Activated naive CD8-positive, alpha-beta T cell treated with anti-CD3 and anti-CD28 coated beads, Interleukin-2, amount 50 U/mL, for 16 hours (primary cell): ENCODE measurements around the gene CD244.
A peak's percentile ranks its signal among the peaks of the same experiment; 100 is the strongest.

ENCODE experiments used
- DNase-seq: peaks from one replicate; pipeline ENCODE4 v3.0.0-alpha.2; 2020; ENCODE audit warnings: low read depth, low spot score

The CD244 gene

DNA sequence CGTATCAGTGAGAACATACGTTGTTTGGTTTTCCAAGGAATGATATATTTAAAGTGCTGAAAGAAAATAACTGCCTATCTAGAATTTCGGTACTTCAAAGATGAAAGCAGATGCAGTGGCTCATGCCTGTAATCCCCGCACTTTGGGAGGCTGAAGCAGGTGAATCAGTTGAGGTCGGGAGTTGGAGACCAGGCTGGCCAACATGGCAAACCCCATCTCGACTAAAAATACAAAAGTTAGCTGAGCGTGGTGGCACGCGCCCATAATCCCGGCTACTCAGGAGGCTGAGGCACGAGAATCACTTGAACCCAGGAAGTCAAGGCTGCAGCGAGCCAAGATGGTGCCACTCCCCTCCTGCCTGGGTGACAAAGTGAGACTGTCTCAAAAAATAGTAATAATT lies 16.4 kb downstream of the CD244 start:
- no peak for DNase-seq

DNA sequence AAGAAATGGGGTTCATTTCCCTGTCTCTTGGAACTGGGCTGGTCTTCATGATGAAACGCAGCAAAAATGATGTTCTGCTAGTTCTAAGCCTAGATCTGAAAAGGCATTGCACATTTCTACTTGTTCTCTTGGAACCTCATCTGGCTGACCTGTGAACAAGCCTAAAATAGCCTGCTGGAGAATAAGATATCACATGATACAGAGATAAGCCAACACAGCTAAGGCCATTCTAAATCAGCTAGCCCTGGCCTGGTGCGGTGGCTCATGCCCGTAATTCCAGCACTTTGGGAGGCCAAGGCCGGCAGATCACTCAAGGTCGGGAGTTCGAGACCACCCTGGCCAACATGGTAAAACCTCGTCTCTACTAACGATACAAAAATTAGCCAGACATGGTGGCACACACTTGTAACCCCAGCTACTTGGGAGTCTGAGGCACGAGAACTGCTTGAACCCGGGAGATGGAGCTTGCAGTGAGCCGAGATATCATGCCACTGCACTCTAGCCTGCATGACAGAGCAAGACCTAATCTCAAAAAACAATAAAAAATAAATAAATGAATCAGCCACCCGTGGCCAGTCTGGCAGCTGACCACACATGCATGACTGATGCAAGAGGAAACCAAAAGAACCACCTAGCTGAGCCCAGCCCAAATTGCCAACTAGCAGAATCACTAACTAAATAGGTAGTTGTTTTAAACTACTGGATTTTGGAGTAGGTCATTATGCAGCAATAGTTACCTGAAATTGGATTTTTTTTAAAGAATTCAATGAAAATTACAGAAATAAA lies 18.0 kb downstream of the CD244 start:
- DNase-seq, result no peak

DNA sequence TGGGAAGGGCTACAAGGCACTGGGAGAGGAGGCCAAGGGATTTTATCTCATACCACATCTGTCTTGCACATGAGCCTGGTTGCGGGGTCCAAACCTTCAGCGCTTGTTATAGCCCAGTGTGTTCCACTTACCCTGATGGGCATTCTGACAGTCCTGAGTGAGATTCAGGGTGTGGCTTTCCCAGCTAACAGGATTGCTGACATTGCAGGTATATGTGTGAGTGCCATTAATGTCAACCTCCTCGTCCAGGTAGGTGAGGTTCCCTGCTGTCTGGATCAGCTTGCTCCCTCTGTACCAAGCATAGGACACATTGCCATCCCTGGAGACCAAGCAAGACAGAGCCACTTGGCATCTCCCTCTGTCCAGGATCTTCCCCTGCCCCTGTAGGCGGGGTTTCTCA lies 21.6 kb downstream of the CD244 start:
- no peak for DNase-seq

DNA sequence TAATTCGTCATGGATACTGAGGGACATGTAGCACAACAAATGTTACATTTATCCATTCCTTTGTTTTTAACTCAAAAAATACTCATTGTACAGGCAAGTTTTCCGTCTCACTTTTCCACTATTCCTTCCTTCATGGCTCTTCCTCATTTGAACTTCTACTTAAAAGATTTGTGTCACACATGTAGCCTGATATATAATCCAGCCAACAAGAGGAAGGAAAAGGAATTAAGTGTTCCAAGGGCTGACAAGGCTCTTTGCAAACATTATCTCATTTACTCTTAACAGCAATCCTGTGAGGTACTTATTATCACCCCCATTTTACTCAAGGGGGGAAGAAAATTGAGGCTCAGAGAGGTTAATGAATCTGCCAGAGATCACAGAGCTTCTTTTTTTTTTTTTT lies 22.9 kb downstream of the CD244 start:
- DNase-seq, result no peak

DNA sequence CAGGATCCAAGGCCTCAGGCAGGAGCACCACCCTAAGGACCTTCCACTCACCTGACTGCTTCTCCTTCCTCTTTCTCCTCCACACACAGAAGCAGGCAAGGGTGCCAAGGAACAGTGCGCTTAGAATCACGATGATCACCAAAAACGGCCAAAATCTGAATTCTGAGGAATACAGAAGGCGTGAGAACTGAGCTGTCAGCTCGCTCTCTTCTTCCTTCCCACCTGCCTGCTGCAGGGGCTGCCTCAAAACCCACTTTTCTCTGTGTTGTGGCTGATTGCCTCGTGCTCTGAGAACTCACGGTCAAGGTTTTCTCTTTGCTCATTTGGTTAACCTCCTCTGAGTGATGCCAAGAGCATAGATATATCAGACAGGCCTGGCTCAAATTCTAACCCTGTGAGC lies 23.8 kb downstream of the CD244 start:
- no peak for DNase-seq

DNA sequence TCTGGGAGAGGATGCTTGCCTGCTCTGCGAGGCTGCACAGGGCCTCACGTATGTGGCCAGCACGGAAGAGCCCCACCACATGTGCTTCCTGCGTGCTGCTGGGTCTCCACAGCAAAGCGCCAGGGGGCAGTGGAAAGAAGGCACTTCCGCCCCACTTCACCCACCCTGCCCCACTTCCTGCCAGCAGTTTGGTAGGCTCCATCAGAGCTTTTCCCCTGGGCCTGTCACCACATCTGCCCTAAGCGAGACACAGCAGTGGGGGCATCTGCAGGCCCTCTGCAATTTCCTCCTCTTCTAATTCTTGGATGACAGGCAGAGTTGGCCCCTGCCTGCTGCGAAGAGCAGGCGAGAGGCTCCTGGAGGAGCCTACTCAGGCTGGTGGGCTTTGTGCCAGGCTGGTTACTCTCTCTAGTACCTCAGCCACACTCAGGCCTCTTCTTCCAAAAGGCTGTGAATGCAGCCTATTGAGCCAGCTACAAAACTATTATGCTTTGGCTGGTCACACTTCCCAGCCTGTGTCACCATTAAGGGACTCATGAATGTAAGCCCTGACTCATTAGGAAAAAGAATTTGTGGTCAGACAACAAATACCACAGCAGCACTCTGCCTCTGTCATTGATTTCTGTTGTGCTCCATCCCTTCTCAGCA lies 25.0 kb downstream of the CD244 start:
- peak; percentile 55 for DNase-seq

DNA sequence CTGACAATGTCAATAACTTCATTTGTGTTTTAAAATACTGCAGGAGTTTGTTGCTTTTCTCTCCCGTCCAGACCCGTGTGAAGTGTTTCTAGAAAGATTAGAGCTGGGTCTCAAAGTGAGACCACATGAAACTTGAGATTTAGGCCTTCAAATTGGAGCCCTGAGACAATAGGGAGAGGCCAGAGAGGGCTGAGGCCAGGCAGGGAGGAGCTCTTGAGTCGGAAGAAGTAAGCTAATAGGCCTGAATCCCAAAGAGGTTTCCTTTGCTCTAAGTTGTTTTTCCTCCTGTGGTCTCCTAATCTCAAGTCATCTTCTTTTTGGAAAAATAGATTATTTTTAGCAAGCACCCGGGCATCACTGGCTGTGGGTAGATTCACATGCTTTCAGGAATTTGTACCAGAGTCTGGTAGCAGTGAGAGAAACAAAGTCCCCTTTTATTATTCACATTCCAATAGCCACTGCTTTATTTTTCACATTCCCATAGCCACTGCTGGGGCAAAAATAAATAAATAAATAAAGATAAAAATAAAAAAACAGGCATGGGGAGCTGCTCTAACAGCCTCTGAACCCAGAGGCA lies 25.6 kb downstream of the CD244 start:
- DNase-seq, result no peak

DNA sequence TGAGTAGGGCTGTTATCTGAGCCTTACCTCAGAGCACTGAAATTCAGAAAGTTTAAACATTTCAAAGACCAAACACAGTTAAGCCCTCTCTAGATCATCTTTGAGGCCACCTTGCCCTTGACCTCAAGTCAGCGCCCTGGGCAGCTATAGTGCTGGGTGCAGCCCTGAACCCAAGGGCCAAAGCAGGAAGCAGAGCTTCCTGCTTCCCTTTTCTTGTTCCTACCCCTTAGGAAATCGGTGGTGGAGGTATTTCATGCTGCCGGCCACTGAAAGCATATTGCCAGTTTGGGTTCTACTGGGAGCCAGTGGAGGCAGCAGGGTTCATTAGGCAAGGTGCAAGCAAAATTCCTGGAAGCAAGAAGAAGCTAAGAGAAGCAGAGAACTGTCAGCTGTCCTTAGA lies 26.1 kb downstream of the CD244 start:
- no peak for DNase-seq

DNA sequence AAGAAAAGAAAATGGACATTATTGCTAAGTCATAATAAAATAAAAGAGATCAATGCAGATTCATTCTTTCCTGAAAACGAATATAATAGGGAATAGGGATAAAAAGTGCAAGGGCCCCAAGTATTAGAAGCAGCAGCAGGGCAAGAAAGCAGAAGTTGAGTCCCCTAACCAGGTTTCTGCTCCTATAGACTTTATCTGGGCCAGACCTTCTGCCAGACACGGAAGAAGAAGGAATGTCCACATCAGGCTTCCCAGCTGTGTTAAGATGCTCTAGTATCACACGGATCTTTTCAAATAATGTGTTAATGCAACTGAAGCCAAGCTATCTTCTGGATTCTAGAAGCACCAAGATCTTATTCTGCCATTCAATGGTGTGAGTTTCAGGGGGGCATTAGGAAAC lies 26.9 kb downstream of the CD244 start:
- no peak for DNase-seq

DNA sequence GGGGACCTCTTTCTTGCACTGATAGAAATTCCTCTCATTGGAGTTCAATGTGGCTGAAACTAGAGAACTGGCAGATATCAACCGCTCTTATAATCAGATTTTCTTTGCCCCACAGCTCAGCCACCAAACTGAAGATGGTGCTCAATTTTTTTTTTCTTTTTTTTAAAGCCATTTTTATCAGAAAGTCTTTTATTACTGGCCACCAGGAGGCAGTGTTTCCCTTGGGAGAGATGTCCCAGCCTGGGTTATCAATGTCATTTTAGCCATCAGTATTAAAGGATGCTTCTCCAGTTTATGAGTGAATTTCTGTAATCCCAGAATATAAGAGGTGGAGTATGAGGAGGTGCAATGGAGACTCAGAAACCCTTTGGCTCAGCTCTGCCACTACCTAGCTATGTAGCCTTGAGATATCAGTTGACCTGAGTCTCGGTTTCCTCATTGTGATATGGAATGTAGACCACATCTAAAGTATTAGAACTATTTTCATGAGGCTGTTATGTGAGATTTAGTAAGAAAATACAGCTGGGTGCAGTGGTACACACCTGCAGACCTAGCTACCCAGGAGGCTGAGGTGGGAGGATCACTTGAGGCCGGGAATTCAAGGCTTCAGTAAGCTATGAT lies 27.6 kb downstream of the CD244 start:
- DNase-seq, result no peak

DNA sequence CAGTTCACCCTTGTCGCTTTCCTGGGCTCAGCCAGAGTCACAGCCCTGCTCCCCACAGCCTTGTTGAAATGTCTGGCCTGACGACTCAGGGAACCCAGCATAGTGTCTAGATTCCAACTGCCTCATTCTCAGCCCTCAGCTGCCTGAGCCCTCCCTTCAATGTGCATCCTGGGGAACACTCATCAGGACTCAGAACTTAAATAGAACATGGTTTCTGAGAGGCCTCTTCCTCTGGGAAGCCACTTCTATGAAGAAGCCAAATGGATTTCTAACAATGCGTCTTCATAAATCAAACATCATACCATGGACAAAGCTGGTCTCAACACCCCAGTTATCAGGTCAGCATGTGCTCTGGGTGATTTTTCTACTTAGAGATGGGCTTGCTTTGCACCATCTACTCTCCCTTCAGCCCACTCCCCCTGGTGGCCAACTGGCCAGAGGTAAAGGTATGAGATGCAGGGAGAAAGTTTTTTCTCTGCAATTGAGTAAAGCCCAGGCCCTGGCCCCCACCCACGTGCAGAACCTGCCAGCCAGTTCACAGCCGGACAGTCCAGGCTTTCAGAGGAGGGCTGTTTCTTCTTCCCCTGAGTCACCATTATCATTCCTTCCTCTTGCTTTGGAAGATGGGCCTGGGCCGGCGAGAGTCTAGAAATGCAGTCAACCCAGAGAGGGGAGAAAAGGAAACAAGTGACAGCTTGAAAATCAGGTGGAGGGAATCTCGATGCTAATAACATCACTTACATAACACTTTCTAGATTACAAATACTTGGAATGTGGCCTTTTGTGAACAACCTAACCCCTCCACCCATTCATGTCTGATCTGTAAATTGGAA lies 32.1 kb downstream of the CD244 start:
- peak; percentile 75 for DNase-seq

DNA sequence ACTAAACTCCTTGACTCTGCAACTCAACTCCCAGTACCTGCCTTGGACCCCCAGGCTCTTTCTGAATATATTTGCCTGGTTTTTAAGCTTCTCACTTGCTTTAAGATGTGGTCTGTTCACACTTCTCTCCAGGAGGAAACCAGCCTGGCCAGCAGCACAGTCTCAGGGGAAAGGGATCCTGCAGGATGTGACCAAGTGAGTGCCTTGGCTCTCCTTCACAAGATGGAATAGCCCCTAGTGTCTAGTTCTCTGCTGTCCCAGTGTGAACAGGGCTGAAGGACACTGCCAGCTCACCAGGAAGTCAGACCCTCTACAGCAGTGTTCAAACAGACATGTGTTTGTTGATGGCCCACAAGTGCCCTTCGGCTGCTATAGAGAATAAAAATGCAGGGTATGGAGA lies 32.9 kb downstream of the CD244 start:
- DNase-seq, result no peak

DNA sequence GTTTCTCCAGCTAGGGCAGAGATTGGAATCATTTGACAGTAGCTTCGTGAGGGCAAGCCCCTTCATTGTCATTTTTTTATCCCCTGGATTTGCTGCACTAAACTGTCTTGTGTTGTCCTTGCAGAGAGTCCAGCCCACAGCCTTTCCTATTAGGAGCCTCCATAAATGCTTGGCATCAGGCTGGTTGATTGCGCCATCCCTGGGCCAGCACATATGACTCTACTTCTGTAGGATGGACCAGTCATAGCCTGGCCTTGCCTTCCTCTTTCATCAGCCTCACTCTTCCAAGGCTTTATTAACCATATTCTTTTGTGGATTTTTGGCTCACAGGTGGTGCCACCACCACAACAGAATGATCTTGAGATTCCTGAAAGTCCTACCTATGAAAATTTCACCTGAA lies 35.3 kb downstream of the CD244 start:
- DNase-seq, result no peak

DNA sequence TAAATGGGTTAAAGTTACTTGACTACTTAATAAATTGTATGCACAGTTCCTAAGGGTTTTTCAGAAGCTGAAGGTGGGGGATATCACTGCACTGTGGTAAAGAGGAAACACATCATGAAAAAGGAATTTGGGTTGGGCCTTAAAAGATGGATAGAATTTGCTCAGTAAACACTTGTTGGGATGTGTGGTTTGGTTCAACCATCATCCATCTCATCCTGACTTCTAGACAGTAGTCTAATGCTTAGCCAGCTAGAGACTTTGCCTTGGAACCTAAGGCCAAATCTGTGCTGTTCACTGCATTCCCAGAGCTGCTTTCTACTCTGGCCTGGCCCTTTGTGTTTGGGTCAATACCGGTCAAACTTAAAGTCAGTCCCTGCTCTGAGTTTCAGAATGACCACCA lies 36.1 kb downstream of the CD244 start:
- no peak for DNase-seq

DNA sequence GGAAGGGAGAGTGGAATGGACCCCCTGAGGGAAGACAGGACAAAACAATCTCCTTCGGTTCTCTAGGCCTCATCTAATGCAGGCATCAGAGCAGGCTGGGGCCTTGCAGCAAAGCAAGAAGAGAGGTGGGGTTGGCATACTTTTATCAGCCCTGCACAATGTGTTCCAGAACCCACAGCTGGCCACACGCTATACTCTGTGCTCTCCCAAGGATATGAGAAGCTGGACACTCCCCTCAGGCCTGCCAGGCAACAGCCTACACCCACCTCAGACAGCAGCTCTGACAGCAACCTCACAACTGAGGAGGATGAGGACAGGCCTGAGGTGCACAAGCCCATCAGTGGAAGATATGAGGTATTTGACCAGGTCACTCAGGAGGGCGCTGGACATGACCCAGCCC lies 39.4 kb downstream of the CD244 start:
- DNase-seq, result no peak

DNA sequence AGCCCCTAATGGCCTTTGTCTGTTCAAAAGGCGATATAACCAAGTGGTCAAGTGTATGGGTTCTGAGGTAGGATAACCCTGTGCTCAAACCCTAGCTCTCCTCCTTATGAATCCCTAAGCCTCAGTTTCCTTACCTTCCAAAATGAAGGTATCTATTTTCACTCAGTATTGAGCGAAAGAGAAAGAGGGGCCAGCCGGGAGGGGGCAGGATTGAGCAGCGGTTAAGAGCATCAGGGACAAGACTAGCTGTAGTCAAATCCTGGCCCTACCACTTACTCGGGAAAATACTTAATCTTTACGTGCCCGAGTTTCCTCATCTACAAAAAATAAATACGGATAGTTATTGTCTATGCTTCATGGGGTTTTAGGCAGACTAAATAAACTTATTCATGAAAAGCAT lies 41.1 kb downstream of the CD244 start:
- DNase-seq, result no peak

DNA sequence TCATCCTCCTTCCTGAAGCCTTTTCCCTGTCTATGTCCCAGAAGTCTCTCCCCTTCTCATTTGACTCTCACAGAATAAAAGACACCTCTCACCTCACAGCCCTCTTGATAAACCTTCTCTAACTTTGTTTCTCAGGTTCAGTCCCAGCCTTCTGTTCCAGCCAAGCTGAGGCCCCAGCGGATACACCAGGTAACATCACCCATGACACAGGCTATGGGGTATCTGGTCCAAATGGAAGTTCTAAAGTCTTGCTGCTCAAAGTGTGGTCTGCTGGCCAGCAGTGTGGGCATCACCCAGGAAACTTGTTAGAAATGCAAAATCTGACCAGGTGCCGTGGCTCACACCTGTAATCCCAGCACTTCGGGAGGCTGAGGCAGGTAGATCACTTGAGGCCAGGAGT lies 43.5 kb downstream of the CD244 start:
- DNase-seq, result no peak

DNA sequence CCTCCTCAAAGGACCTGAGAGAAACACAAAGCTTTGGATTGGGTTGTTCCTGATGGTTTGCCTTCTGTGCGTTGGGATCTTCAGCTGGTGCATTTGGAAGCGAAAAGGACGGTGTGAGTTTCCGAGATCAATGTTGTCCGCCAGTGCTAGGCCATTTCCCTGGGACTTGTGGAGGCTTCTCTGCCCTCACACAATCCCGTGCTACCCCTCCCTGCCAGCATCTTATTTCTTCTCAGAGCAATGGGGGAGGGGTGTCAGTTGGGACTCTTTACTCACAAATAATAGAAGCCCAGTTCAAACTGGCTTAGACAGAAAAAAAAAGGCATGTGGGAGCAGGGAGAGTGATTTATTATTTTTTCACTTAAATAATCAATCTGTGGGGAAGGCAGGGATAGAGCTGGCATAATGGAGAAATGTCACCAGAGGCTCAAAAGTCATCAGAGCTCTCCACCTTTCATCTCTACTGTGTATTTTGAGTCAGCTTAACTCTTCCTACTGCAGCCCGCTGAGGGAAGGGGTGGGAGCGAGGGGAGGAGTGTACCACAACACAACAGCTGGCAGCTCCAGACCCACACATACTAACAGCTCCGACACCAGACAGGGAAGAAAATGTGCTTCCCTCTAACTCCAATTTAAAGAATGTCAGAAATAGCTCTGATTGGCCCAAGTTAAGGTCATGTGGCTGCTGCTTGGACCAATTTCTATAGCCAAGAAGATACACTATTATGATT lies 44.3 kb downstream of the CD244 start:
- no peak for DNase-seq

DNA sequence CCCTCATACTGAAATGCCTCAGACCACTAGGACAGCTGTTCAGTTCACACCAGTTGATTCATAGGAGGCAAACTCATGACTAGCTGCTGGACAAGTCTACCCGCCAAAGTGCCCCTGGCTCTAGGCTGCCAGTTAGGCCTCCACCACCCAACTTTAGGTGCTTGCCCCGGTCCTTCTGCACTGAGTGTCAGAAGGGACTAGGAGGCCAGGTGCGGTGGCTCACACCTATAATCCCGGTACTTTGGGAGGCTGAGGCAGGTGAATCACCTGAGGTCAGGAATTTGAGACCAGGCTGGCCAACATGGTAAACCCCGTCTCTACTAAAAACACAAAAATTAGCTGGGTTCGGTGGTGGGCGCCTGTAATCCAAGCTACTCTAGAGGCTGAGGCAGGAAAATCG lies 47.8 kb downstream of the CD244 start:
- DNase-seq, result no peak

DNA sequence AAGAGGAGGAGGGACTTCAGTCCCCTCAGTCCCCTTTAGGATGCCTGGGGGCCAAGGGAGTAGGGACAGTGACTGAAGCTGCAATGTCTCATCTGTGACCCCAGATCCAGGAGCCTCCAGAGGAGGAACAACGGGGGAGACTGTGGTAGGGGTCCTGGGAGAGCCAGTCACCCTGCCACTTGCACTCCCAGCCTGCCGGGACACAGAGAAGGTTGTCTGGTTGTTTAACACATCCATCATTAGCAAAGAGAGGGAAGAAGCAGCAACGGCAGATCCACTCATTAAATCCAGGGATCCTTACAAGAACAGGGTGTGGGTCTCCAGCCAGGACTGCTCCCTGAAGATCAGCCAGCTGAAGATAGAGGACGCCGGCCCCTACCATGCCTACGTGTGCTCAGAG lies 48.4 kb downstream of the CD244 start:
- no peak for DNase-seq

DNA sequence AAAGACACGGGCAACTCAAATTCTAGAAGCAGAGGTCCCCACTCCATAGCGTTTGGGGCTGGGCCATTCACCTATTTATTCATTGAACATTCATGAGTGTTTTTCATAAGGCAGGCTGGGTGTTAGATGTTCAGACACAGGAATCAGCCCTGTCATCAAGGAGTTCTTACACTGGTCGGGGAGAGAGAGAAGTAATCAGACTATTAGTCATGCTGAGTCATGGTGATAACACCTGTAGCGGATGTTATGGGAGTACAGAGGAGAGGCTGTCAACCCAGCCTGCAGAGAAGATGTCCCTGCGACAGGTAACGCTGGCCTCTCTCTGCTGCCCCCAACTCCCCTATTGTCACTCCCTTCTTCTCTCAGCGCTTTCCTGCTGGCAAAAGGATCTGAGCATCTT lies 49.5 kb downstream of the CD244 start:
- no peak for DNase-seq
